ENCODE results near the gene SUN1.

GRCh38 chr7:854118-854775 is 22.0 kb downstream of the SUN1 start:
- TF ChIP-seq TAF1 (IDR thresholded peaks at IDR 0.05; ENCODE audit: low read depth, low read length) (no peak), POLR2A (IDR thresholded peaks at IDR 0.05; ENCODE audit: low read depth, low read length) (no peak)
